ENCODE results near the gene DHH.

DHH gene

GRCh38 chr12:49108958-49109404 is 14.4 kb upstream of the DHH start:
- FAIRE-seq: no peak

- FAIRE-seq: no peak
Measured at GRCh38 chr12:49105504-49106084, 11.0 kb upstream of the DHH start.

GRCh38 chr12:49104822-49105221 is 10.2 kb upstream of the DHH start:
- FAIRE-seq: no peak

- FAIRE-seq: no peak
Measured at GRCh38 chr12:49100380-49100779, 5.8 kb upstream of the DHH start.

- no peak for FAIRE-seq
Measured at GRCh38 chr12:49098703-49099102, 4.1 kb upstream of the DHH start.

GRCh38 chr12:49098035-49098451 is 3.4 kb upstream of the DHH start:
- peak; percentile 28 for FAIRE-seq

GRCh38 chr12:49097381-49097780 is 2.8 kb upstream of the DHH start:
- FAIRE-seq: no peak

GRCh38 chr12:49094975-49095365 is 369 bp upstream of the DHH start:
- FAIRE-seq: no peak

- no peak for FAIRE-seq
Measured at GRCh38 chr12:49093792-49094159, 825 bp downstream of the DHH start.

GRCh38 chr12:49092816-49093406 is 1.7 kb downstream of the DHH start:
- FAIRE-seq: no peak

GRCh38 chr12:49092086-49092815 is 2.4 kb downstream of the DHH start:
- FAIRE-seq: no peak

GRCh38 chr12:49091836-49092085 is 2.8 kb downstream of the DHH start:
- no peak for FAIRE-seq

- FAIRE-seq: no peak
Measured at GRCh38 chr12:49091056-49091835, 3.4 kb downstream of the DHH start.

- no peak for FAIRE-seq
Measured at GRCh38 chr12:49089821-49090773, 4.5 kb downstream of the DHH start.

GRCh38 chr12:49088932-49089330 is 5.7 kb downstream of the DHH start:
- no peak for FAIRE-seq

- peak; percentile 41 for FAIRE-seq
Measured at GRCh38 chr12:49088150-49088931, 6.3 kb downstream of the DHH start.

GRCh38 chr12:49086116-49086515 is 8.5 kb downstream of the DHH start:
- no peak for FAIRE-seq

GRCh38 chr12:49084438-49084837 is 10.2 kb downstream of the DHH start:
- FAIRE-seq: no peak

GRCh38 chr12:49079793-49080192 is 14.8 kb downstream of the DHH start:
- FAIRE-seq: no peak

GRCh38 chr12:49070971-49071370 is 23.6 kb downstream of the DHH start:
- FAIRE-seq: no peak

GRCh38 chr12:49069507-49070346 is 24.9 kb downstream of the DHH start, which contains the start of gene RHEBL1:
RHEBL1 (minus strand) TSS chr12:49069979; CDS start chr12:49069785, 194 bp downstream.
- FAIRE-seq: peak; percentile 96

Data from G401.6 (cell line).